SKM-1 treated with dmso at 0.1 percent for 144 hours (cell line): Measurements from ENCODE around the gene SNX30.

Experiments used
- DNase-seq: peaks from one replicate; lab custom pipeline; 2025; ENCODE audit not compliant: unreplicated experiment; lab: John Stamatoyannopoulos, UW

The SNX30 gene

DNA sequence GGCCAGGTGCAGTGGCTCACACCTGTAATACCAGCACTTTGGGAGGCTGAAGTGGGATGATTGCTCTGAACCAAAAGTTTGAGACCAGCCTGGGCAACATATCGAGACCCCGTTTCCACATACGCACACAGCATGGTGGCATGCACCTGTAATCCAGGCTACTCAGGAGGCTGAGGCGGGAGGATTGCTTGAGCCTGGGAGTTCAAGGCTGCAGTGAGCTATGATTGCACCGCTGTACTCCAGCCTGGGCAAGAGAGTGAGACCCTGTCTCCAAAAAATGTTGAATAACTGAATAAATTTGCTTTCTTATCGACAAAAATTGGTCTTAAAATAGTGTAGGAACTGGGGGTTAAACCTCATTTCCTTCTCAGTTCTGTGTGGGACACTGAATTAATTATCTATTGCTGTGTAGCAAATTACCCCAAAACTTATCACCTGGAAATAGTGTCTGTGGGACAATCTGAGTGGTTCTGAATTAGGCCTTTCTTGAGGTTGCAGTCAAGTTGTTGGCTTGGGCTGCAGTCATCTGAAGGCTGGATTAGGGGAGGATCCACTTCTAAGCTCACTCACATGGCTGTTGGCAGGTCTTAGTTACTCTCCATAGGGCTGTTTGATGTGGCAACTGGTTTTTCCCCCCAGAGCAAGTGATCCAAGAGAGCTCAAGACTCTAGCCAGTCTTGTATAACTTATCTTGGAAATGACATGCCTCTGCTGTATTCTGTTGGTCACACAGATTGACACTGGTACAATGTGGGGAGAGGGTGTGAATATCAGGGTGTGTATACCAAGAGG lies 2.0 kb downstream of the SNX30 start:
- DNase-seq: no peak

DNA sequence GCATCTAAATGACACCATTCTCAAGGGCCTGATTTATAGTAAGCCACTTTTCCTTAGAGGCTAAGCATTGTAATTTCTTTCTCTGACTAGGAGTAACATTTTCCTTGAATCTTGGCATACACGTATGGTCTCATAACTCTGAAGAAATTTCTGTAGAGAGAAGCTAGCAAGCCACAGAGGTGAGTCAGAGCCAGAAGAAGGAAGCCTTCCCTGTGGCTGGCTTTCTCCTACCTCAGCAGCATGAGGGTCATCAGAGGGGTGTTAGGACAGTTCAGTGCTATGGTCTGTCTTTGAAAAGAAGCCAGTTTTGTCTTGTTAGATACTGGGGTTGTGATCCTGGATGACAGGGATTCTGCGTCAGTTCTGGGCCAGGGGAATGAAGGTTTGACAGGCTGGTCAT lies 3.2 kb downstream of the SNX30 start:
- DNase-seq: no peak

DNA sequence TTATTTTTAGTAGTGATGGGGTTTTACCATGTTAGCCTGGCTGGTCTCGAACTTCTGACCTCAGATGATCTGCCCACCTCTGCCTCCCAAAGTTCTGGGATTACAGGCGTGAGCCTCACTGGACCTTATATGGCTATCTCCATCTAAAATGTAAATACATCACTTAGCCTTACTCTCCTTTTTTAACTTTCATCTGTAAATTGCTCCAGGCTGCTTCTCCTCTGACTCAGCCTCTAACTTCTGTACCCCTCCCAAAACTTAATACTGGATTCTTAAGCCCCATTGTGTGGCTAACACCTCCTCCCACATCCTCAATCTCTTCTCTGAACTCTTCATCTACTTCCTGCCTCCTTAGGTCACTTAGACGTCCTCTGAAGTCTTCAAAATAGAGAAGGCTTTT lies 4.0 kb downstream of the SNX30 start:
- no peak for DNase-seq

GRCh38 chr9:112755016-112755427 lies 4.5 kb downstream of the SNX30 start:
- DNase-seq: peak; percentile 37

- no peak for DNase-seq
Measured at GRCh38 chr9:112755675-112756074, 5.1 kb downstream of the SNX30 start.

DNA sequence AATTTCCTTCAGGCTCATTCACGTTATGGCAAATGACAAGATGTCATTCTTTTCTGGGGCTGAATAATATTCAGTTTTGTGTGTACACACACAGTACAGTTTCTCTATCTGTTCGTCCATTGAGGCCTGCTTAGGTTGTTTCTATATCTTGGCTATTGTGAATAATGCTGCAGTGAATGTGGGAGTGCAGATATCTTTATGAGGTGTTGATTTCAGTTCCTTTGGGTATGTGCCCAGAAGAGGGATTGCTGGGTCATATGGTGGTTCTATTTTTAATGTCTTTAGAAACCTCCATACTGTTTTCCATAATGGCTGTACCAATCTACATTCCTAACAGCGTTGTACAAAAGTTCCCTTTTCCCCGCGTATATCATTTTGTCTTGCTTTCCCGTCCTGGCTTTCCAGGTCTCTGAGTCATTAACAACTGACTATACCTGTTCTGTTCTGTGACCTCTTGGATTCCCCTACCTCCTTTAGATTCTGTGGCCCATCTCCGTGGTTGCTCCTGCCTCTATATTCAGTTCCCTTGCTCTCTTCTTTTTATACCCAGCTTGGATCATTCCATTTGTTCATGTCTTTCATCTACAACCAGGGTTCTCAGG lies 6.8 kb downstream of the SNX30 start:
- no peak for DNase-seq

DNA sequence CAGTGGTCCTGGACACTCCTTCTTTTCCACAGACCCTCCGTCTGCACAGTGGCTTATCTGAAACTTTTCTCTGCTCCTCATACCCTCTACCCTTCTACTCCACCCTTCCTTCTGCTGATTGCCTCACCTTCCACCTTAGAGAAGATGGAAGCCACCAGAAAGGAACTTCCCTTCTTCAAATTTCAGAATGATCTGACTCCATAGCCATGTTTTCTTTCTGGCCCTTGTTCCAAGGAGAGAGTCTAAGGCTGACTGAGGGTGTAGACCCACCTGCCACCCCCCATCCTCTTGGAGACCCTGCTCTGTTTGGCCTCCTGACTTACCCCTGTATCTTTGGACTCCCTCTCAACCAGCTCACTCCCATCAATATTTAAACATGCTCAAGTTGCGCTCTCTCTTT lies 7.4 kb downstream of the SNX30 start:
- no peak for DNase-seq

DNA sequence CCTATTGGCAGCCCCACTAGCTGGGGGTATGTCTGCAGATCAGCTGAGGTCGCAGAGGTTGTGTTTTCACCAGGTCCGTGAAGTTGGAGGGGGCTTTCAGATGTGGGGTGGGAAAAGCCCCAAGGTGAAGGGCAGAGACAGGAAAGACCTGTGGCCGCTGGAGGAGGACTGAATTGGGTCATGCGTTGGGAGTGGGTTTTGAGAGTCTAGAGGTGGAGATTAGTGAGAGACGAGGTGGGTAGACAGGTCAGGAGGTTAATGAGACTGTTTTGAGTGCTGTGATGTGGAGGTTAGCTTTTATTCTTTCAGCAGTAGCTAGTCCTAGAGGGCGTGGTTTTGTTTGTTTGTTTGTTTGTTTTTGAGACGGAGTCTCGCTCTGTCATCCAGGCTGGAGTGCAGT lies 10.3 kb downstream of the SNX30 start:
- DNase-seq: no peak

GRCh38 chr9:112761912-112762655 lies 11.5 kb downstream of the SNX30 start:
- DNase-seq: no peak

DNA sequence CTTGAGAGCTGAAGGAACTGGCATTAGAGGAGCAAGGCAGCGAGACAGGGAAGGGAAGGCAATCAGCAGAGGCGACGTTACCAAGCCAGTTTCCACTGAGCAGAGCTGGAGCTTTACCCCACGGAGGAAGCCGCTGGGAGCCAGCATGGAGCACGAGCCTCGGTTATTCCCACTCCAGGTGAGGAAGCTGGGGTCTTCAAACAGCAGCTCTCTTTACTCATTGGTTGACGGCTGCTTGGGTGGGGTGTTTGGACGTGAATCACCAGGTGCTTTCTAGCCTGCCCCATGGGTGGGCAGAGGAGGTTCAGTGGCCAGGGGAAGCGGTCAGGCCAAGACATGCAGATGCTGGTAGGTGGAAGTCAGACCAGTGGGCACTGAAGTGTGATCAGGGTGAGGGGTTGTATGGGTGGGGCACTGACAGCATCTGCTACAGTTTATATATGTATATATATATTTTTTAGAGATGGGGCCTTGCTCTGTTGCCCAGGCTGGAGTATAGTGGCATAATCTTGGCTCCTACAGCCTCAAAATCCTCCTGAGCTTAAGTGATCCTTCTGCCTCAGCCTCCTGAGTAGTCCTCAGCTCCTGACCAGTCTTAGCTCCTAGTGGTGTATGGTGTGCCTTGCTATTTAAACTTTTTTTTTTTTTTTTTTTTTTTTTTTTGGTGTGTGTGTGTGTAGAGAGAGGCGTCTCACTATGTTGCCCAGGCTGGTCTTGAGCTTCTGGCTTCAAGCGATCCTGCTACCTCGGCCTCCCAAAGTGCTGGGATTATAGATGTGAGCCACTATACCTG lies 12.4 kb downstream of the SNX30 start:
- DNase-seq: no peak

- no peak for DNase-seq
Measured at GRCh38 chr9:112764344-112764743, 13.8 kb downstream of the SNX30 start.

DNA sequence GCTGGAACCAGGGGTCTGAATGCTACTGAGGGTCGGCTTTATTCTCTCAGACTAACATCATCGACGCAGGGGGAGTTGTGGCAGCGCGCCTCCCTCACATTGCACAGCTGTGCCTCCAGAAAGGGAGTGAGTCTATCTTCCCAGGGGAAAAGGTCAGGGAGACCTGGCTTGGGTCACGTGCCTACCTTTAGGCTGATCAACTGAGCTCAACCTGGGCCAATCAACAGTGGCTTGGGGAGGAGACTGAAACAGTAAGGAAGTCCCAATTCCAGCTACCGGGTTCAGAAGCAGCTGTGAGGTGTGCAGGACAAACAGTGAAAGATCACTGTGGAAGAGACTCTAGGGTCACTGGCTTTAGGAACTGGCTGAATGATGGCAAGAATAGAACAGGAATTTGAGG lies 14.3 kb downstream of the SNX30 start:
- no peak for DNase-seq

GRCh38 chr9:112765281-112765680 lies 14.7 kb downstream of the SNX30 start:
- no peak for DNase-seq

- no peak for DNase-seq
Measured at GRCh38 chr9:112771359-112772214, 21.0 kb downstream of the SNX30 start.

DNA sequence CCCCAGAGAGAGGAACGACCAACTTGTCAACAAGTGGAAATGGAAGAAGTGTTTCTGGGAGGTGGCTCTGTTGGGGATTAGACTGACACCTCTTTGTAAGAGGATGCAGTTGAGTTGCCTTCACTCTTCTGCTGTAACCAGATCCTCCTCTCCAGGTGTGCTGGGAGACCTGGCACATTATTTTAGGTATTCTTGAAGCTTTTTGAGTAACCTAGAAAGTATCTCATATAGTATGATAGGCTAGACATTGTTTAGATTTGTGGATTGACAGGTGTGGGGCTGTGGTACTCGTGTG lies 21.6 kb downstream of the SNX30 start:
- DNase-seq: no peak

GRCh38 chr9:112772551-112772950 lies 22.0 kb downstream of the SNX30 start:
- DNase-seq: no peak

GRCh38 chr9:112774006-112774996 lies 23.7 kb downstream of the SNX30 start:
- DNase-seq: no peak

- no peak for DNase-seq
Measured at GRCh38 chr9:112777914-112778313, 27.4 kb downstream of the SNX30 start.

- no peak for DNase-seq
Measured at GRCh38 chr9:112780450-112781036, 30.0 kb downstream of the SNX30 start.
